Liver (tissue), 3 donors: ENCODE results near the gene TBC1D14.

Source experiments
- GABPA ChIP-seq, 2 donors: IDR thresholded peaks in 1 of 2; conservative IDR thresholded peaks in 1 of 2; 2 replicates each; pipeline ENCODE4 v1.6.1; 2016; ENCODE audit warnings: antibody characterized with exemption in 2 of 2, mild to moderate bottlenecking in 1 of 2, moderate library complexity in 1 of 2
- YY1 ChIP-seq: IDR thresholded peaks from 2 replicates; pipeline ENCODE4 v1.6.1; 2016; ENCODE audit warnings: antibody characterized with exemption, mild to moderate bottlenecking
- TF ChIP-seq, protein P1 (sequence below): fragments of 150-350 bp; IDR thresholded peaks from 2 replicates; pipeline ENCODE4 v1.5.1; 2017; ENCODE audit warnings: improper control_type of control experiment, low read depth, low read length; ENCODE audit not compliant: missing input control
- donor health status: healthy.
- donor health status: healthy.

DNA sequence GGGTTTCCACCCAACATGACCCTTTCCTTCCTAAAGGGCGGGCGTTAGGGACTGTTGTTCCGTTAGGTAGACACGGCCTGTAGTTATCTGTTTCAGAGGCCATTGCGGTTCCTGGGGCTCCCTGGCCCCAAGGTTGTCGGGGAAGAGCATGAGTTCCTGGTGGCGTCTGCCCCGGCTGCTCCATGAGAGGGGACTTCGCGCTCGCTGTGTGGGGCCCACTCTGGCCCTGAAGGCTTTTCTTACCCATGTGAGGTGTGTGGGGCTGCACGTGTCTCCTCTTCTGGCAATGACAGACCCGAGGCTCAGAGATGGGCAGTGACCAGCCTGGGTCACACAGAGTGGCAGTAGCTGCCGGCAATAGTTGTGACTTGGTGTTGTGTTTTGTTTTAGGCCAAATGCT, 142.7 kb downstream of the TBC1D14 start:
- TF ChIP-seq, protein P1, sequence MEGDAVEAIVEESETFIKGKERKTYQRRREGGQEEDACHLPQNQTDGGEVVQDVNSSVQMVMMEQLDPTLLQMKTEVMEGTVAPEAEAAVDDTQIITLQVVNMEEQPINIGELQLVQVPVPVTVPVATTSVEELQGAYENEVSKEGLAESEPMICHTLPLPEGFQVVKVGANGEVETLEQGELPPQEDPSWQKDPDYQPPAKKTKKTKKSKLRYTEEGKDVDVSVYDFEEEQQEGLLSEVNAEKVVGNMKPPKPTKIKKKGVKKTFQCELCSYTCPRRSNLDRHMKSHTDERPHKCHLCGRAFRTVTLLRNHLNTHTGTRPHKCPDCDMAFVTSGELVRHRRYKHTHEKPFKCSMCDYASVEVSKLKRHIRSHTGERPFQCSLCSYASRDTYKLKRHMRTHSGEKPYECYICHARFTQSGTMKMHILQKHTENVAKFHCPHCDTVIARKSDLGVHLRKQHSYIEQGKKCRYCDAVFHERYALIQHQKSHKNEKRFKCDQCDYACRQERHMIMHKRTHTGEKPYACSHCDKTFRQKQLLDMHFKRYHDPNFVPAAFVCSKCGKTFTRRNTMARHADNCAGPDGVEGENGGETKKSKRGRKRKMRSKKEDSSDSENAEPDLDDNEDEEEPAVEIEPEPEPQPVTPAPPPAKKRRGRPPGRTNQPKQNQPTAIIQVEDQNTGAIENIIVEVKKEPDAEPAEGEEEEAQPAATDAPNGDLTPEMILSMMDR, result no peak
- TF ChIP-seq YY1 (no peak), GABPA (IDR thresholded peaks at IDR 0.05 in 1 of 2, conservative IDR thresholded peaks at IDR 0.05 in 1 of 2) (no peak)
